MM.1S (cell line): ENCODE data around the gene COL6A1.

ENCODE experiments used
- DNase-seq: peaks from one replicate; pipeline ENCODE4 v3.0.0-alpha.2; 2015
- H2AFZ ChIP-seq: fragments of 300-600 bp; sonication (generic); 2 replicates; pipeline ENCODE4 v1.6.0; 2016; ENCODE audit warnings: antibody characterized with exemption, low read length
- H3F3A ChIP-seq: fragments of 300-600 bp; sonication (generic); 2 replicates; pipeline ENCODE4 v1.6.1; 2016; ENCODE audit warnings: mild to moderate bottlenecking, antibody characterized with exemption, low read length, moderate library complexity, mixed read lengths; ENCODE audit not compliant: insufficient read depth
- H3K27ac ChIP-seq: fragments of 300-600 bp; sonication (generic); 2 replicates; pipeline ENCODE4 v1.5.1; 2016; ENCODE audit warnings: mild to moderate bottlenecking, low read length
- H3K27me3 ChIP-seq: fragments of 300-600 bp; sonication (generic); replicated peaks from 2 replicates; pipeline ENCODE4 v1.6.0; 2016; ENCODE audit warnings: low read length; ENCODE audit not compliant: insufficient read depth
- H3K36me3 ChIP-seq: fragments of 300-600 bp; sonication (generic); replicated peaks from 2 replicates; pipeline ENCODE4 v1.6.1; 2016; ENCODE audit warnings: mild to moderate bottlenecking, low read length, mixed read lengths; ENCODE audit not compliant: insufficient read depth
- H3K4me1 ChIP-seq: fragments of 300-600 bp; sonication (generic); 2 replicates; pipeline ENCODE4 v1.6.1; 2016; ENCODE audit warnings: low read length, mixed read lengths
- H3K4me2 ChIP-seq: fragments of 300-600 bp; sonication (generic); 2 replicates; pipeline ENCODE4 v1.6.0; 2016; ENCODE audit warnings: low read depth, low read length
- H3K4me3 ChIP-seq: fragments of 300-600 bp; sonication (generic); 2 replicates; pipeline ENCODE4 v1.5.1; 2016; ENCODE audit warnings: low read length, mixed read lengths
- H3K79me2 ChIP-seq: fragments of 300-600 bp; sonication (generic); 2 replicates; pipeline ENCODE4 v1.6.1; 2016; ENCODE audit warnings: mixed run types, low read length, mixed read lengths
- H3K9ac ChIP-seq: fragments of 300-600 bp; sonication (generic); 2 replicates; pipeline ENCODE4 v1.6.1; 2016; ENCODE audit warnings: low read length, mixed read lengths
- H3K9me2 ChIP-seq: fragments of 300-600 bp; sonication (generic); replicated peaks from 2 replicates; pipeline ENCODE4 v1.6.1; 2016; ENCODE audit warnings: mild to moderate bottlenecking, low read length, mixed read lengths; ENCODE audit not compliant: insufficient read depth
- H3K9me3 ChIP-seq: fragments of 300-600 bp; sonication (generic); replicated peaks from 2 replicates; pipeline ENCODE4 v1.6.1; 2016; ENCODE audit warnings: mild to moderate bottlenecking, low read length, mixed read lengths; ENCODE audit not compliant: insufficient read depth
- H4K20me1 ChIP-seq: fragments of 300-600 bp; sonication (generic); 2 replicates; pipeline ENCODE4 v1.6.1; 2016; ENCODE audit warnings: mild to moderate bottlenecking, low read length, moderate library complexity, mixed read lengths; ENCODE audit not compliant: insufficient read depth
- CTCF ChIP-seq: fragments of 300-600 bp; sonication (generic); IDR thresholded peaks from 2 replicates; pipeline ENCODE4 v1.5.1; 2016; ENCODE audit warnings: antibody characterized with exemption, low read length, mixed read lengths
- EZH2 ChIP-seq: fragments of 300-600 bp; sonication (generic); optimal IDR thresholded peaks from 2 replicates; pipeline ENCODE3; 2017; ENCODE audit warnings: low read depth, mild to moderate bottlenecking, antibody characterized with exemption, low read length, mixed read lengths
- EZH2phosphoT487 ChIP-seq: fragments of 300-600 bp; sonication (generic); IDR thresholded peaks from 2 replicates; pipeline ENCODE4 v1.6.1; 2018; ENCODE audit warnings: antibody characterized with exemption, low read length

COL6A1 gene

GRCh38 chr21:46033410-46034400 is 52.1 kb downstream of the COL6A1 start:
- Histone ChIP-seq H3K4me2 (no peak overlapping the region), H3F3A (no peaks in the 10 kb centered on the region), H3K4me3 (no peak overlapping the region), H3K27ac (no peak overlapping the region), H4K20me1 (no peaks in the 10 kb centered on the region), H3K79me2 (no peaks in the 10 kb centered on the region), H3K9me2 (no peaks in the 10 kb centered on the region), H3K4me1 (no peaks in the 10 kb centered on the region), H3K9me3 (no peaks in the 10 kb centered on the region), H3K9ac (no peak overlapping the region), H2AFZ (no peak overlapping the region), H3K36me3 (no peaks in the 10 kb centered on the region), H3K27me3 (peaks cover 80% of the 10 kb centered on the region)
- TF ChIP-seq CTCF (no peak), EZH2 (no peak), EZH2phosphoT487 (no peak)
- no peak for DNase-seq

GRCh38 chr21:46035809-46036695 is 54.5 kb downstream of the COL6A1 start:
- Histone ChIP-seq H3K27ac (no peak overlapping the region), H3K9ac (no peak overlapping the region), H3K79me2 (no peaks in the 10 kb centered on the region), H3K9me3 (no peaks in the 10 kb centered on the region), H3K36me3 (no peaks in the 10 kb centered on the region), H3K27me3 (peaks cover 80% of the 10 kb centered on the region), H2AFZ (no peak overlapping the region), H3F3A (no peaks in the 10 kb centered on the region), H3K4me3 (no peak overlapping the region), H3K4me2 (no peak overlapping the region), H3K9me2 (no peaks in the 10 kb centered on the region), H3K4me1 (no peaks in the 10 kb centered on the region), H4K20me1 (no peaks in the 10 kb centered on the region)
- DNase-seq, result no peak
- TF ChIP-seq EZH2phosphoT487, result no peak
- TF ChIP-seq CTCF, result no peak
- TF ChIP-seq EZH2, result no peak

GRCh38 chr21:46036696-46037330 is 55.2 kb downstream of the COL6A1 start:
- Histone ChIP-seq H3F3A (no peaks in the 10 kb centered on the region), H3K9me2 (no peaks in the 10 kb centered on the region), H3K4me3 (no peak overlapping the region), H3K79me2 (no peaks in the 10 kb centered on the region), H4K20me1 (no peaks in the 10 kb centered on the region), H3K36me3 (no peaks in the 10 kb centered on the region), H3K9me3 (no peaks in the 10 kb centered on the region), H3K27ac (no peak overlapping the region), H2AFZ (no peak overlapping the region), H3K4me1 (no peaks in the 10 kb centered on the region), H3K27me3 (peaks cover 81% of the 10 kb centered on the region), H3K9ac (no peak overlapping the region), H3K4me2 (no peak overlapping the region)
- TF ChIP-seq EZH2phosphoT487, result no peak
- no peak for TF ChIP-seq CTCF
- TF ChIP-seq EZH2, result no peak
- no peak for DNase-seq
